GM21367 (cell line): ENCODE data around the gene OSBPL7.

ENCODE experiments used
- ATAC-seq: cut with Tn5 transposase; IDR thresholded peaks from one replicate; pipeline ENCODE4 v1.9.1; 2021; ENCODE audit not compliant: unreplicated experiment

The OSBPL7 gene

GRCh38 chr17:47821424-47822391, at the start of gene OSBPL7:
TSS of gene OSBPL7 (minus strand) at chr17:47821794. CDS start at chr17:47820278, 1,516 bp downstream.
- no peak for ATAC-seq

DNA sequence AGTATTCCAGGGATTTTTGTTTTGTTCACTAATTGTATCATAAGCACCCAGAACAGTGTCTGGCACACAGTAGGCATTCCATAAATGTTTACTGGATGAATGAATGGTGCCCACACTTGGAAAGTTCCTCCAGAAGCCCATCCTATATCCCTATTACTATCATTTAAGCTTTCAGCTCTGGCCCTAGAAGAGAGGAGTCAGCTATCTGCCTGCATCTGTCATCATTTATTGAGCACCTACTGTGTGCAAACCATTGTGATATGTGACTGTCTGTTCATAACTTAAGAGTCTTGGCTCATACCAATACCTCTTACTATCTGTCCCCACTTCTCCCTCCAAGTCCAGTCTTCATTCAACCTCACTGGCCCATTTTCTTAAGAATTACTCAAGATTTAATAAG, 49.5 kb upstream of the OSBPL7 start:
- no peak for ATAC-seq

- no peak for ATAC-seq
Observed at GRCh38 chr17:47870056-47870455, 48.5 kb upstream of the OSBPL7 start.

- ATAC-seq, result no peak
Observed at GRCh38 chr17:47869114-47869513, 47.5 kb upstream of the OSBPL7 start.

DNA sequence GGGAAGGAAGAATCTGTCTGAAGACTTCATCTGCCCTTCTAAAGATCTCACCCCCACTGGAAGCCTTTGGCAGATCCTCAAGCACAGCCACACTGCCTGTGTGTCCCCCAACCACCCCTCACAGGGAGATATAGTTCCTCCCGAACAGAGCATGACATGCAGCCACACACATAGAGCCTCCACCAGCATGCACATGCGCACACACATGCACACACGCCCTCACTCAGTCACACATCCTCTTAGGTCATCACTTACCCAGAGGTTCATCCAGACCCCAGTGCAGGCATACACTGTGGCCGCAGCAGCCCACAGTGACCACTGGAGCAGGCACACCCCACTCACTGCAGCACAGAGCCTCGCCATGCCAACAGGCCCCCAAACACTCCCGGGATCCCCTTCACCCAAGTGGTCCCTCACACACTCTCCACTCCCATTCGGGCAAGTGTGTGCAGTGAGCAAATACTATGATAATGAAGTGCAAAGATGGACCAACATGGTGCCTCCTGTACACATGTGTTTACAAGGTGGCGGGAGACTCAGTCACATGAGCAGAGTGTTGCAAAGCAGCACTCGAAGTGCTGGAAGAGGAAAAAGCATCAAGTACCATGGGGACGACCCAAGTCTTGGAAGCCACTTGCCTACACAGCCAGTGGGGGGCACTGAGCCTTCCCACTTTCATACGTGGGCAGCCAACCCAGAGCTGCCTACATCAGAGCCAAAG, 46.4 kb upstream of the OSBPL7 start:
- no peak for ATAC-seq

DNA sequence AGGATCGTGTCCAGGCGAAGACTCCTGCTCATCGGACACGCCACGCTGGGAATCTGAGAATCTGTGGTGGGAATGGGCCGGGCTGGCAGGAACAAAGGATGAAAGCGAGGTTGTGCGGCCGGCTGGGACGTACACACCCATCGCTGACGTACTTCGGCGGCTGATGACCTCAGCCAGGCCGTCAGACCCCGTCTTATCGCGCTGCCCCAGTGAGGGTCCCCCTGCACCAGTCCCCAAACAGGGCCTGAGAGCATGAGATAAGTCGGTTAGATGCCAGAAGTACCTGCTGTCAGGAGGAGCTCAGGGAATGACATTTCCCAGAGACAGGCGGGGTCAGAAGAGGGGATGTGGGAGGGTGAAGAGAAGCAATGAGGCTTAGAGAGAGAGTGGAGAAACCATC, 45.3 kb upstream of the OSBPL7 start:
- ATAC-seq, result no peak

DNA sequence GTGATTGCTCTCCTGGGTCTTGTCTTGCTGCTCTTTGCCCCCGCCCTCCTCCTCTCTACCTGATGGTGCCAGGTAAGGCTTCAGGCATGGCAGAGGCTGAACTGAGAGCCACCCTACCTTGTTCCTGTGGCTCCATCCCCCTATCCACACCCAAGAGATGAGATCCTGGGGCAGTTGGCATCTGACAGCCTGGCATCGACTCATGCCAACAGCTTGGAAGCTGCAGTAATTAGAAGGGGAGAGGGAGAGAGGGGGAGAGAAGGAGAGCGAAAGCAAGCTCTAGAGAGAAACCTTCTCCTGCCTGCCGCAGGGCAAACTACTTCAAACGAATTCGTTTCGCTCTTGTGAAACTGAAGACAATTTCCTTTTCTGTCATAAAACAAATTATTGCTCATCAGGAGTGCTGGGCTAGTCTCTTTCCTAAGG, 43.2 kb upstream of the OSBPL7 start:
- no peak for ATAC-seq

- no peak for ATAC-seq
Observed at GRCh38 chr17:47862621-47863440, 41.2 kb upstream of the OSBPL7 start.

- ATAC-seq, result no peak
Observed at GRCh38 chr17:47860386-47860785, 38.8 kb upstream of the OSBPL7 start.

DNA sequence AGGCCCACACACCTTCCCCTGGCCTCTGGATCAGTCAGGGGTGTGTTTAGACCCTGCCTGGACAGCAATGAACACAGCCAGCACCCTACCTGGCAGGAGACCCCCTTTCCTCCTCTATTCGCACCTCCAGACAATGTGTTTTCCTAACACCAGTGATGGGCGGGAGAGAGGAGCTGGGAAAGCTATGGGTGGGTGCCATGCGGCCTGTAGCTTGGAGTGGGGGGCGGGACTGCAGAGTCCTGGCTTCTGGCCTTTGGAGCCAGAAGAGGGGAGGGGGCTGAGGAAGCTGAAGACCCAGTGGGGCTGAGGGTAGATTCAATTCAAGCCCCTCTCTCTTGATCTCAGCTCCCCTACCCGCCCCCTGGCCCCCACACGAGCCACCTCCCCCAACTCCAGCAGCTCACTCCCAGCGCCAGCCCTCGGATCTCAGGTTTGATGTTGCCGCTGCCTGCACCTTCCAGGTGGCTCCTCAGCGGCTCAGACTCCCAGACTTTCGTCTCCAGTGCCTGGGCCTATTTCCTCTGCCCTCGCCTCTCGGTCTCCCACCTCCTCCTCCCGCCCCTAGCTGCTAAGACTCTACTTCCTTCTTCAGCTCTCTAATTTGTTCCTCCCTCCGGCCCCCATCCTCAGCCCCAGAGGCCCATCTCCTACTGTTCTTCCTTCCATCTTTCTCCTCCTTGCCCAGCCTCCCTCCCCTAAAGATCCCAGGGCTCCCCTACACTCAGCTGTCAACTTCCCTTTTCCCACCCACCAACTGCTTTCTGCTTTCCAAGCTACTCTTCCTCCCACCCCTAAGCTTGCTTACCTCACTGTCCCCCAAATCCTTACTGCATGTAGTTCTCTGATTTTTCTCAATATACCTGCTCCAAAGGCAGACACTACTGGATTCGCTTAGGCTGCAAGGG, 36.2 kb upstream of the OSBPL7 start:
- ATAC-seq, result no peak

GRCh38 chr17:47856830-47857229, 35.2 kb upstream of the OSBPL7 start:
- ATAC-seq, result no peak

GRCh38 chr17:47855737-47856136, 34.1 kb upstream of the OSBPL7 start:
- no peak for ATAC-seq

- ATAC-seq, result no peak
Observed at GRCh38 chr17:47853616-47854015, 32.0 kb upstream of the OSBPL7 start.

DNA sequence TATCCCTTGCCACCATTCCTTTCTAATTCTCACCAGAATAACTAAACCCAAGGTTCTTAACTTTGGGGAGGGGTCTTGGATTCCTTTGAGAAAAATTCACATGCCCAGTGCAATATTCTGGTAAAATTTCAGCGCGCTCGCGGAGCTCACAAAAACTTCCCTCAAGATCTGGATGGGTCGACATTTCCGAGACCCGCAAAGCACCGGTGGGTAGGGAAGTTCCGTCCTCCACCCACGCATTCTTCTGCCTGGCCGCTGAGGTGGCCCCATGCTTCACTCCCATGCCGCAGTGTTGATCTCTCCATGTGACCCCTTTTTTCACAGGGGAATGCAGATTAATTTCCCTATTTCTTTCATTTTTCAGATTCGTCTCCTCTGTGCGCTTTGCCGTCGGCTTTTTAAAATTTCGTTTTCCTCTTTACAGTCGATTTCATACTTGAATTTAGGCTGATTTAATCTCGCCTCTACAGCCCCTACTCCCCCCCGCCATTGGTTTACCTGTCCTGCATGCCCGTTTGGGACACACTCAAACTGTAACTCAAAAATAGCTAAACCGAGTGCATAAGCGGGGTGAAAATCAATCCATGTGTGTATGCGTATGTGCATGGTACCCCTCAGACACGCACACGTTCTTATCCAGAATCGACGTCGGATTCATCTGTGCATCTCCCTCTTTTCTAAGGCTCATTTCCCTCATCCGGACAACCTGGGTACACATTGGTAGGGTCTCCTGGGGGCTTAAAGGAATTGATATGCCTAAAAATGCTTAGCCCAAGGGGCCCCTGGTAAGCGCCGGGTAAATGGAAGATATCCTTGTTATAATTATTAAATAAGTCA, 30.7 kb upstream of the OSBPL7 start:
- ATAC-seq, result no peak

DNA sequence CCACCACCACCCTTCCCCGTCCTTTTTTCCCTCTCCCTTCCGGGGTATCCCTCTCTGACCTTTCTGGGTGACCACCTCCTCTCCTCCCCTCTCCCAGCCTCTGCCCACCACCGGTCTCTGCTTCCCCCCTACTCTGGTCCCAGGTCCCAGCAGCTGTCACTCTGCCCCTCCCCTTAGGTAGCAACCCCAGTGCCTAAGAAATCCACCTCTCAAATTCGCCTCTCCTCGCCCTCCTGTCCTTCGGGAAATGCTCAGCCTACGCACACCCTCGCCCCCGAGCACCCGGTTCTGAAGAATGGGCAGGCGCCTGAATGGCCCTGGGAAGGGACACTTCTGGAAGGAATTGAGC, 30.1 kb upstream of the OSBPL7 start:
- no peak for ATAC-seq

DNA sequence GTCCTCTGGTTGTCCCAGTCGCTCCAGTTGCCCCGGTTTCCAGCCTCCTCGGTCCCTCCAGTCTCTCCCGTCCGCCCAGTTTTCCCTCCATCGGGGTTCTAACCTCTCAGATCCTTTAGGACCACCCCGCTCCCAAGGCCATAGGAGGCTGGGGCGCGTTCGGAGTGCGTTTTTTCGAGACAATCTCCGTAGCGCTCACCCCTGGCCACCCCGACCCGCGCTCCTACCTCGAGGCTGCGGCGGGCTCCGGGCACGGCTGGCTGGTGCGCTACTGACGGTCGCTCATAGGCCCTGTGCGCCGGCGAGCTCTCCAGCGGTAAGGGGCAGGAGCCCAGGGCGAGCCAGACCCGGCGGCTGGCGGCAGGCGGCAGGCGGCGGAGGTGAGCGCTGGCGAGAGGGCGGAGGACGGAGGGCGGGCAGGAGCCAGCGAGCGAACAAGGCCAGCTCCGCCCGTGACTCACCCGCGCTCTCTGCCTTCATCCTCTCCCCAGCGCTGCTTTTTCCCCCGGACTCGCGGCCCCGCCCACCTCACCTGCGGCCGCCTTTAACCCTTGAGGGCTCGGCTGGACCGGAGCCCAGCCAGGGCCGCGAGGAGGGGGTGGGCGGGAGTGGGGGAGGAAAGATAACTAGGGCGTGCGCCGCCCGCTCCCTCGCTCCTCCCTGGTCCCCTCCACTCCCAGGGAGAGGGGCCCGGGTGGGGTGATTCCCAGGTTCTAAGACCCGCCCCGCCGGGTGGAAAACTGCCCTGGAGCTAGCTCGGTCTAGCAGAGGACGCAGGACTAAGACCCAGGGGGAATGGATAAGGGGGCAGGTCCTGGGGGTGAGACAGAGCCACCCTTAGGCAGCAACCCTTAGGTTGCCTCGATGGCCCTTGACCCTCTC, 29.3 kb upstream of the OSBPL7 start, which contains the start of gene SP6:
Gene SP6, minus strand, starts transcription at position 472 of the 882 bp plus-strand sequence. CDS start 2,734 bp downstream, outside the sequence.
- no peak for ATAC-seq

DNA sequence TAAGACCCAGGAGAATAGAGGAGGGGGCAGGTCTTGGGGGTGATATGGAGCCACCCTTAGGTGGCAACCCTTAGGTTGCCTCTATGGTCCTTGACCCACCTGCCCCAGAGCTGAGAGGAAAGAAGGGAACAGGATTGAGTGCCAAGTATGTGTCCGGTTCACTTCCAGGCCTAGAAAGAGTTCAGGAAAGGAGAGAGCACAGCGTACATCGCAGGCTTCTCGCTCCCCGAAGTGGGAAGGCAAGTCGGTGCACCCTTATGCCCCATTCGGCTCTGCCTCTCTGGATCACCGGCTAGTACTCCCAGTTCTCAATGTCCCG, 28.7 kb upstream of the OSBPL7 start:
- ATAC-seq, result no peak

GRCh38 chr17:47848198-47848513, 26.6 kb upstream of the OSBPL7 start:
- ATAC-seq, result no peak
